Measurements from ENCODE around the gene EYA4.

The EYA4 gene

DNA sequence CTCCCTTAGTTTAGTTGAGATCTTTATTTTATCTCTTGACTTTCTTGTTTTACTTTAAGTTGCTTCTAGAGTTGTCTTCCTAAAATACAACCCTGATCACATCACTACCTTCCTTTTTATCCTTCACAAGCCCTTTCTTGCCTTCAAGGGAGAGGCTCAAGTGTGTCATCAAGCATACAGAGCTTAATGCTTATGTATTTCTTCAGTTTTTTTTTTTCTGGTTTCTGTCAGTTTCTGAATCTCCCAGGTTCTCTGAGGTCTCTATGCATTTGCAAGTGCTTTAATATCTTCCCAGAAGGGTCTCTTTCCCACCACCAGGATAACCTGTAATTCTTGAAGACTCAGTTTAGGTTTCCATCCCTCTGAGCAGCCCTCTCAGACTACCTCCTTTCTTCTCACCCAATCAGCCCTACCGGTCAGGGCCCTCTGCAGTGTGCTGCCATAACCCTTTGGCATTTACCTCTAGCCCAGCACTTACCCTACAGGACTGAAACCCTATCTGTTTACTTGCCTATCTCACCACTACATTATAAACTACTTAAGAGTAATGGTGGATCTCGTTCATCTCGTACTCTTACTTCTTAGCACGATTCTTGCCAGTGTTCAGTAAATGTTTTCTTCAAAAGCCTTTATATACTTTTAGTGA, 36.9 kb downstream of the EYA4 start:
- H3K4me3 ChIP-seq (ENCODE audit: low read length), result no peak overlapping the region
- H3K9me3 ChIP-seq (replicated peaks; ENCODE audit: insufficient read depth, low read length), result no peaks in the 10 kb centered on the region
- H3K27me3 ChIP-seq (replicated peaks; ENCODE audit: insufficient read depth, low read length), result no peaks in the 10 kb centered on the region
- TF ChIP-seq EZH2 (optimal IDR thresholded peaks at IDR 0.05; ENCODE audit: low read depth, low read length) (no peak), EZH2phosphoT487 (IDR thresholded peaks at IDR 0.05; ENCODE audit: low read length) (no peak)
- TF ChIP-seq, protein P1, sequence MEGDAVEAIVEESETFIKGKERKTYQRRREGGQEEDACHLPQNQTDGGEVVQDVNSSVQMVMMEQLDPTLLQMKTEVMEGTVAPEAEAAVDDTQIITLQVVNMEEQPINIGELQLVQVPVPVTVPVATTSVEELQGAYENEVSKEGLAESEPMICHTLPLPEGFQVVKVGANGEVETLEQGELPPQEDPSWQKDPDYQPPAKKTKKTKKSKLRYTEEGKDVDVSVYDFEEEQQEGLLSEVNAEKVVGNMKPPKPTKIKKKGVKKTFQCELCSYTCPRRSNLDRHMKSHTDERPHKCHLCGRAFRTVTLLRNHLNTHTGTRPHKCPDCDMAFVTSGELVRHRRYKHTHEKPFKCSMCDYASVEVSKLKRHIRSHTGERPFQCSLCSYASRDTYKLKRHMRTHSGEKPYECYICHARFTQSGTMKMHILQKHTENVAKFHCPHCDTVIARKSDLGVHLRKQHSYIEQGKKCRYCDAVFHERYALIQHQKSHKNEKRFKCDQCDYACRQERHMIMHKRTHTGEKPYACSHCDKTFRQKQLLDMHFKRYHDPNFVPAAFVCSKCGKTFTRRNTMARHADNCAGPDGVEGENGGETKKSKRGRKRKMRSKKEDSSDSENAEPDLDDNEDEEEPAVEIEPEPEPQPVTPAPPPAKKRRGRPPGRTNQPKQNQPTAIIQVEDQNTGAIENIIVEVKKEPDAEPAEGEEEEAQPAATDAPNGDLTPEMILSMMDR (IDR thresholded peaks at IDR 0.05; ENCODE audit: low read length), result no peak
- H3K4me2 ChIP-seq (ENCODE audit: low read depth, low read length), result no peak overlapping the region
- H4K20me1 ChIP-seq (ENCODE audit: insufficient read depth, low read length), result no peaks in the 10 kb centered on the region
- no peaks in the 10 kb centered on the region for H3K36me3 ChIP-seq (replicated peaks; ENCODE audit: insufficient read depth, low read length)
- no peak overlapping the region for H2AFZ ChIP-seq (ENCODE audit: low read length)
- H3K9me2 ChIP-seq (replicated peaks; ENCODE audit: insufficient read depth, low read length), result no peaks in the 10 kb centered on the region
- no peaks in the 10 kb centered on the region for H3K4me1 ChIP-seq (ENCODE audit: low read length)
- no peak overlapping the region for H3K9ac ChIP-seq (ENCODE audit: low read length)
- H3F3A ChIP-seq (ENCODE audit: insufficient read depth, low read length), result no peaks in the 10 kb centered on the region
- H3K79me2 ChIP-seq (ENCODE audit: low read length), result no peaks in the 10 kb centered on the region
- no peak for DNase-seq
- H3K27ac ChIP-seq (ENCODE audit: low read length), result no peak overlapping the region

DNA sequence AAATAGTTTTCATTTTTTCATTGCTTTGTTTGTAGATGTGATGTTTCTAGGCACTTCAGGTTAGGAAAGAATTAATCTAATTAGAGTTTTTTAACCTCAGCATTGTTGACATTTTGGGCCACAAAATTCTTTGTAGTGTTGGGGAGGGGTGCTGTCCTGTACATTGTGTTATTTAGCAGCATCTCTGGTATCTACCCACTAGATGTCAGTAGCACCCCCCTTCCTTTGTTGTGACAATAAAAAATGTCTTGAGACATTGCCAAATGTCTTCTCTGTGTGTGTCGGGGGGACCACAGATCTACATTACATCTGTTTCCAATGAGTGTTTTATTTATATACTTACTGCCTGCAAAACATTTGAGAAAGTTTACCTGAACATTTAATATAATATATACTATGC, 45.6 kb downstream of the EYA4 start:
- DNase-seq, result peak; percentile 37
- no peak overlapping the region for H3K4me3 ChIP-seq (ENCODE audit: low read length)
- H3K27me3 ChIP-seq (replicated peaks; ENCODE audit: insufficient read depth, low read length), result no peaks in the 10 kb centered on the region
- H3K9me3 ChIP-seq (replicated peaks; ENCODE audit: insufficient read depth, low read length), result no peaks in the 10 kb centered on the region
- H3K9ac ChIP-seq (ENCODE audit: low read length), result no peak overlapping the region
- no peak overlapping the region for H3K27ac ChIP-seq (ENCODE audit: low read length)
- no peaks in the 10 kb centered on the region for H4K20me1 ChIP-seq (ENCODE audit: insufficient read depth, low read length)
- H3K79me2 ChIP-seq (ENCODE audit: low read length), result no peaks in the 10 kb centered on the region
- H2AFZ ChIP-seq (ENCODE audit: low read length), result no peak overlapping the region
- H3K4me1 ChIP-seq (ENCODE audit: low read length), result no peaks in the 10 kb centered on the region
- H3K9me2 ChIP-seq (replicated peaks; ENCODE audit: insufficient read depth, low read length), result no peaks in the 10 kb centered on the region
- H3K4me2 ChIP-seq (ENCODE audit: low read depth, low read length), result no peak overlapping the region
- no peak for TF ChIP-seq EZH2 (optimal IDR thresholded peaks at IDR 0.05; ENCODE audit: low read depth, low read length)
- TF ChIP-seq, protein P1 (IDR thresholded peaks at IDR 0.05; ENCODE audit: low read length), result peak; percentile 47
- TF ChIP-seq EZH2phosphoT487 (IDR thresholded peaks at IDR 0.05; ENCODE audit: low read length), result no peak
- no peaks in the 10 kb centered on the region for H3F3A ChIP-seq (ENCODE audit: insufficient read depth, low read length)
- no peaks in the 10 kb centered on the region for H3K36me3 ChIP-seq (replicated peaks; ENCODE audit: insufficient read depth, low read length)

DNA sequence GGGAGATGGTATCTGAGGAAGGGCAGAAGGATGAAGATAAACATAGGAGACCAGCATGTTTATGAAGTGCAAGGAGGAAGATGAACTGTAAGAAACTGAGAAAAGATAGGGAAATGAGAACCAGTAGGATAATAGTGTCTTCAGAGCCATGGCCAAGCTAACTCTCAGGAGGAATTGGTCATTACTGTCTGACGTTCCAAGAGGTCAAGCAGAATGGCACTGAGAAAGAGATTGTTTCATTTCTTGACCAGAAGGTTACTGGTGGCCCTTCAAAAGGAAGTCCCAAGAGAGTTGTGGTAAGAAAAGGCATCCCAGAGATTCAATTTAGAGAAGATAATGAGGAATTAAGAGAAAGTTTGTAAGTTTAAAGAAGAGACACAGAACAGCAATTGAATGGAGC, 47.5 kb downstream of the EYA4 start:
- TF ChIP-seq EZH2 (optimal IDR thresholded peaks at IDR 0.05; ENCODE audit: low read depth, low read length) (no peak), EZH2phosphoT487 (IDR thresholded peaks at IDR 0.05; ENCODE audit: low read length) (no peak)
- TF ChIP-seq, protein P1 (IDR thresholded peaks at IDR 0.05; ENCODE audit: low read length), result no peak
- H3F3A ChIP-seq (ENCODE audit: insufficient read depth, low read length), result no peaks in the 10 kb centered on the region
- DNase-seq, result no peak

More for the DNA sequence above, 47.5 kb downstream of the EYA4 start:
- no peak overlapping the region for H3K27ac ChIP-seq (ENCODE audit: low read length)
- H3K4me2 ChIP-seq (ENCODE audit: low read depth, low read length), result no peak overlapping the region
- H2AFZ ChIP-seq (ENCODE audit: low read length), result no peak overlapping the region
- no peak overlapping the region for H3K9ac ChIP-seq (ENCODE audit: low read length)
- no peaks in the 10 kb centered on the region for H3K79me2 ChIP-seq (ENCODE audit: low read length)
- no peaks in the 10 kb centered on the region for H3K9me2 ChIP-seq (replicated peaks; ENCODE audit: insufficient read depth, low read length)
- H4K20me1 ChIP-seq (ENCODE audit: insufficient read depth, low read length), result no peaks in the 10 kb centered on the region
- no peaks in the 10 kb centered on the region for H3K27me3 ChIP-seq (replicated peaks; ENCODE audit: insufficient read depth, low read length)
- no peaks in the 10 kb centered on the region for H3K36me3 ChIP-seq (replicated peaks; ENCODE audit: insufficient read depth, low read length)
- no peaks in the 10 kb centered on the region for H3K4me1 ChIP-seq (ENCODE audit: low read length)
- no peak overlapping the region for H3K4me3 ChIP-seq (ENCODE audit: low read length)
- no peaks in the 10 kb centered on the region for H3K9me3 ChIP-seq (replicated peaks; ENCODE audit: insufficient read depth, low read length)

Measured in MM.1S (cell line).